Erythroblast (primary cell): Measurements from ENCODE around the gene SRSF12.

Source experiments
- GATA1 ChIP-seq: IDR thresholded peaks from 2 replicates; pipeline ENCODE4 v1.6.1; 2011; ENCODE audit warnings: low read depth, mild to moderate bottlenecking, control low read depth, low read length, moderate library complexity
- POLR2A ChIP-seq: IDR thresholded peaks from 2 replicates; pipeline ENCODE4 v1.6.1; 2011; ENCODE audit warnings: mild to moderate bottlenecking, low read length

- no peak for TF ChIP-seq GATA1
- no peak for TF ChIP-seq POLR2A
Measured at GRCh38 chr6:89121934-89122333, 4.1 kb upstream of the SRSF12 start.
